DOHH2 (cell line): ENCODE data around the gene RPS6KA2.

Experiments used
- EZH2phosphoT487 ChIP-seq: fragments of 200-600 bp; sonication (generic); IDR thresholded peaks from 2 replicates; pipeline ENCODE4 v1.6.1; 2017; ENCODE audit warnings: borderline replicate concordance, mild to moderate bottlenecking, antibody characterized with exemption, low read length, moderate library complexity, mixed read lengths
- TF ChIP-seq, protein P1 (sequence below): fragments of 200-600 bp; sonication (generic); IDR thresholded peaks from one replicate; pipeline ENCODE4 v1.5.1; 2014; ENCODE audit warnings: antibody characterized with exemption, mild to moderate bottlenecking, low read depth, low read length; ENCODE audit not compliant: poor library complexity, severe bottlenecking

GRCh38 chr6:166388290-166389004, 238.6 kb downstream of the RPS6KA2 start:
- TF ChIP-seq, protein P1, sequence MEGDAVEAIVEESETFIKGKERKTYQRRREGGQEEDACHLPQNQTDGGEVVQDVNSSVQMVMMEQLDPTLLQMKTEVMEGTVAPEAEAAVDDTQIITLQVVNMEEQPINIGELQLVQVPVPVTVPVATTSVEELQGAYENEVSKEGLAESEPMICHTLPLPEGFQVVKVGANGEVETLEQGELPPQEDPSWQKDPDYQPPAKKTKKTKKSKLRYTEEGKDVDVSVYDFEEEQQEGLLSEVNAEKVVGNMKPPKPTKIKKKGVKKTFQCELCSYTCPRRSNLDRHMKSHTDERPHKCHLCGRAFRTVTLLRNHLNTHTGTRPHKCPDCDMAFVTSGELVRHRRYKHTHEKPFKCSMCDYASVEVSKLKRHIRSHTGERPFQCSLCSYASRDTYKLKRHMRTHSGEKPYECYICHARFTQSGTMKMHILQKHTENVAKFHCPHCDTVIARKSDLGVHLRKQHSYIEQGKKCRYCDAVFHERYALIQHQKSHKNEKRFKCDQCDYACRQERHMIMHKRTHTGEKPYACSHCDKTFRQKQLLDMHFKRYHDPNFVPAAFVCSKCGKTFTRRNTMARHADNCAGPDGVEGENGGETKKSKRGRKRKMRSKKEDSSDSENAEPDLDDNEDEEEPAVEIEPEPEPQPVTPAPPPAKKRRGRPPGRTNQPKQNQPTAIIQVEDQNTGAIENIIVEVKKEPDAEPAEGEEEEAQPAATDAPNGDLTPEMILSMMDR = no peak
- TF ChIP-seq EZH2phosphoT487 = no peak
